Astrocyte of the spinal cord (primary cell): ENCODE measurements around the gene DNTT.
A peak's percentile ranks its signal among the peaks of the same experiment; 100 is the strongest.

ENCODE experiments used
- DNase-seq: peaks from one replicate; pipeline ENCODE4 v3.0.0; 2011; ENCODE audit warnings: low read depth, low spot score
- H3K4me3 ChIP-seq: 2 replicates; pipeline ENCODE4 v1.5.1; 2011; ENCODE audit warnings: low read depth, mild to moderate bottlenecking, low read length, moderate library complexity
- in situ Hi-C: cut with HindIII; loops from 2 replicates; pipeline ENCODE4 v1.10.0; 2017; ENCODE audit warnings: low sequenced_read_pairs
- TF ChIP-seq, protein P1 (sequence below): IDR thresholded peaks from 2 replicates; pipeline ENCODE4 v1.5.1; 2012; ENCODE audit warnings: low read depth, mild to moderate bottlenecking, low read length, inconsistent platforms

The DNTT gene

DNA sequence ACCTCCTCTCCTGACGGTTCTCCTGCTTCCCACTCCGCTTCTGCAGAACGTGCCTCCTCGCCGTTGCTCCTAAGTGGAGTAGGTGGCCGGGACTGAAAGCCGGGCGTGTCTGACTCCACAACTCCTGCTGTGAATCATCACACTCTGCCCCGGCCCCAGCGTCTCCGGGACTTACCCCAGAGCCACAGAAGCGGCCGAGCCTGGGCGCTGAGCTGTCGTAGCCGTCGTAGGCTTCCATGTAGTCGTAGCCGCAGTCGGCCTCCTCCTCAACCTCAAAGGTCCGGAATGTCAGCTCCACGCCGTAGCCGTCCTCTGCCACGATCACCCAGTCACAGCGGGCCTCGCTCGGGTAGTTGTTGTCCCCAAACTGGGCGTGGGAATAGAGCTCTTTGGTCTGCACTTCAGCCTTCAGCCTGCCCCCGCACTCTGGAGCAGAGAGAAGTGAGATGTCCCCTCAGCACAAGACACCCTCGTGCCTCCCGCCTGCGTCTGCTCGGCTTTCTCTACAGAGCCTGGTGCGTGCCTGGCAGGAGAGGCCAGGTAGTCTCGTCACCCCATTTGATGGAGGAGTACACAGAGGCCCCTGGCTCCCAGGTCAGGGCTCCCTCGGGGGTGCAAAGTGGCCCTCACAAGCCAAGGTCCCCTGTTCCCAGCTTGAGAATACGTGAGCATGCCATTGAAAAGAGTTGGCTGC, 65.8 kb downstream of the DNTT start:
- TF ChIP-seq, protein P1, sequence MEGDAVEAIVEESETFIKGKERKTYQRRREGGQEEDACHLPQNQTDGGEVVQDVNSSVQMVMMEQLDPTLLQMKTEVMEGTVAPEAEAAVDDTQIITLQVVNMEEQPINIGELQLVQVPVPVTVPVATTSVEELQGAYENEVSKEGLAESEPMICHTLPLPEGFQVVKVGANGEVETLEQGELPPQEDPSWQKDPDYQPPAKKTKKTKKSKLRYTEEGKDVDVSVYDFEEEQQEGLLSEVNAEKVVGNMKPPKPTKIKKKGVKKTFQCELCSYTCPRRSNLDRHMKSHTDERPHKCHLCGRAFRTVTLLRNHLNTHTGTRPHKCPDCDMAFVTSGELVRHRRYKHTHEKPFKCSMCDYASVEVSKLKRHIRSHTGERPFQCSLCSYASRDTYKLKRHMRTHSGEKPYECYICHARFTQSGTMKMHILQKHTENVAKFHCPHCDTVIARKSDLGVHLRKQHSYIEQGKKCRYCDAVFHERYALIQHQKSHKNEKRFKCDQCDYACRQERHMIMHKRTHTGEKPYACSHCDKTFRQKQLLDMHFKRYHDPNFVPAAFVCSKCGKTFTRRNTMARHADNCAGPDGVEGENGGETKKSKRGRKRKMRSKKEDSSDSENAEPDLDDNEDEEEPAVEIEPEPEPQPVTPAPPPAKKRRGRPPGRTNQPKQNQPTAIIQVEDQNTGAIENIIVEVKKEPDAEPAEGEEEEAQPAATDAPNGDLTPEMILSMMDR: no peak
- no peak overlapping the region for H3K4me3 ChIP-seq
- no peak for DNase-seq
- in situ Hi-C loops: no loop called here

DNA sequence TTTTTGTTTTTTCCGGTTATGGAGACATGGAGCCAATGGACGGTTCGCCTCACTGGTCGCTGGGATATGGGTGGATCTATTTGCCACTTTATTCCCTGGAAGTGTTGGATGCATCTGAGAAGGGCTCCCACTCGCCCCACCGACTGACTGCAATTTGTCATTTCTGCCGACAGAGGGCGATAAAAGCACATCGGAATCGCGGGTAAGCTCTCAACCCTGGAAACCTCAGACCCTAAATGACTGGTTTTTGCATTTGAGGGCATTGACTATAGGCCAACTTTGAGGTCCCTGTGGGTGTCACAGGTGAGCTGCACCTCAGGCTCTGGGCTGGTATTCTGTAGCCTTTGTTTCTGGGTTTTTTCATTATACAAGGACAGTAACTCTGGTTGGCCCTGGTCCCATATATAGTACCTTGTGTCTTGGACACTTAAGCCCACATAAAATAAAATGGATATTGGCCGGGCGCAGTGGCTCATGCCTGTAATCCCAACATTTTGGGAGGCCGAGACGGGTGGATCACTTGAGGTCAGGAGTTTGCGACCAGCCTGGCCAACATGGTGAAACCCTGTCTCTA, 66.4 kb downstream of the DNTT start:
- in situ Hi-C loops: no loop called here
- TF ChIP-seq, protein P1: peak; percentile 83
- no peak overlapping the region for H3K4me3 ChIP-seq
- peak; percentile 32 for DNase-seq

DNA sequence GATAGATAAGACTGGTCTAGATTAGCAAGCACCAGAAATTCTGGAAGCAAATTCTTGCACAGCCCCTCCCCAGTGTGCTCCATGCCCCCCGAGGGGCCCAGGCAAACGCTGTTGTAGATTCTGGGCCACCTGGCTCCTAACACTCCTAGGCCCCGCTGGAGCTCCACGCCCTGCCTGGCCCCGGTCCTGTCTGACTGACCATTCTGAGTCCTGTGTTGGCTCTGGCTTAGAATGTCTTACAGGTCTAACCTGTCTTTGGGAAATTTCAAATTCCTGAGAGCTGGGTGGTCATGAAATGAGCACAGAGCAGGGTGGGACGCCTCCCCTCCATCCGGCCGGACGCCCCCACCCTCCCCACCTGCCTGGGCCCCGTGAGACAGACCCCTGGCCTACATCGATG, 67.1 kb downstream of the DNTT start:
- TF ChIP-seq, protein P1: no peak
- no peak for DNase-seq
- in situ Hi-C loops: no loop called here
- H3K4me3 ChIP-seq: no peak overlapping the region

DNA sequence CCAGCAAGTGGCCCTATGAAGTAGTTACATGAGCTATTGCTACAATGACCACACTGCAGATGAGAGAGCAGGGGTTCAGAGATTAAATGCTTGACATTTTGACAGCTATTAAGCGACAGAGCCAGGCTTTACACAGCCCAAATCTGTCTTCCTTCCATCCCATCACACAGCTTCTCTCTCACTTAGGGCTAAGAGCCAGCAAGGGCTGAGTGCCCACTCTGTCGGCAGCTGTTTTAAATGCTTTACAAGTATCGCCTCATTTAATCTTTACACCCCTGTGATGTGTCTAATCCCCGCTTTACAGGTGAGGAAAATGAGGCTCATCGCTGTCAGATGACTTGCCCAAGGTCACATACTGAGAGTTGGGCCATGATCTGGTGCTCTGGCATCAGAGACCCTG, 69.8 kb downstream of the DNTT start:
- DNase-seq: no peak
- in situ Hi-C loops: no loop called here
- TF ChIP-seq, protein P1: no peak
- no peak overlapping the region for H3K4me3 ChIP-seq

DNA sequence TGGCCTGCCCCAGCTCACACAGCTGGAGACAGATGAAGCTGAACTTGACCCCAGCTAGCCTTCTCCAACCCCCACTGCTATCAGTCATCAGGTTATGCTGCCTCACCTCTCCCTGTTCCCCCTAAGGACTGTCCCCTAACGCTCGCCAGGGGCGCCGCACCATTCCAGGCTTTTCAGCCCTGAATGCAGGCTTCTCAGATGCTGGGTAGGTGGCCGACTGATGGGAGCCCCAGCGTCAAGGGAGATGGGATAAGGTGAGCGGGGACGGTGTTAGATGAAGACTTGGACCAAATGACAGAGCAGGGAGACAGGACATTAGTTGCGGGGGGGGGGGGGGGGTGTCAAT, 70.4 kb downstream of the DNTT start:
- no peak for DNase-seq
- TF ChIP-seq, protein P1: no peak
- peak overlapping the region; percentile 33 for H3K4me3 ChIP-seq
- in situ Hi-C loops: no loop called here

DNA sequence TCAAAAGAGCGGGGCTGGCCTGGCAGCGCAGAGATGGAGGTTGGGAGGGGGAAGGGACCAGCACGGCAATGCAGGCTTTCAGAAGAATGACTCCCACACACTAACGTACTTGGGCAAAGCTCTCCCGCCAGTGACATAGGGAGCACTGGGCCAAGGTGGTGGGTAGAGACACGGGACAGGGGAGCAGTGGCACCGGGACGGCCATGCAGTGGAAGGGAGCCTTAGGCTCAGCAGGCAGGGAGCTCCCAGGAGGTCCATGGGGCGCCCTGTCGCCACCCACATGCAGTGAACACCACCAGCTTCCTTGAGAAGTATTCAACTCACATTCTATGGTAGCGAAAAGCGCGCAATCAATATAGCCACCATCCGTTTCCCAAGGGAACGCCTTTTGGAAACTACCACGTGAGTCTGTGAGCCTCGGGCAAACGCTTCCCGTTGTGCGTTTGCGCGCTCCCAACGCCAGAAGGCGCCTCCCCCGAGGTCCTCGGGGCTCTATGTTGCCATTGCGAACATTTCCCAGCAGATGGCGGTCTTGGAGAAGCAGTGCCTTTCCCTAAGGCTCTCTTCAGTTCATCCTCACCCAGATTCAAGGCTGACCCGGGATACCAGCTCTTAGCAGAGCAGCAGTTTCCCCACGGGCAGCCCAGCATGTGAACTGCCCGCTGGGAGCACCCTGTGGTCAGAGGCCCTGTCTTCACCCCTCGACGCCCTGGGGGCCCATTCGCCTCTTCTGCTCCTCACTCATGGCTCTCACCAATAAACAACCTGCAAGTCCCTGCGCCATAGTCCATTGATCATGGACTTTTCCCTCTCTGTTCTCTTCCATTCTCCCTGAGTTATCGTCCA, 71.0 kb downstream of the DNTT start:
- TF ChIP-seq, protein P1: peak; percentile 98
- in situ Hi-C loops: no loop called here
- peak overlapping the region; percentile 33 for H3K4me3 ChIP-seq
- peak; percentile 88 for DNase-seq
